AG20443 (cell line): ENCODE measurements around the gene CXCL6.

Source experiments
- DNase-seq: peaks from one replicate; pipeline ENCODE4 v3.0.0; 2012; ENCODE audit warnings: low spot score, mixed read lengths

Gene CXCL6

DNA sequence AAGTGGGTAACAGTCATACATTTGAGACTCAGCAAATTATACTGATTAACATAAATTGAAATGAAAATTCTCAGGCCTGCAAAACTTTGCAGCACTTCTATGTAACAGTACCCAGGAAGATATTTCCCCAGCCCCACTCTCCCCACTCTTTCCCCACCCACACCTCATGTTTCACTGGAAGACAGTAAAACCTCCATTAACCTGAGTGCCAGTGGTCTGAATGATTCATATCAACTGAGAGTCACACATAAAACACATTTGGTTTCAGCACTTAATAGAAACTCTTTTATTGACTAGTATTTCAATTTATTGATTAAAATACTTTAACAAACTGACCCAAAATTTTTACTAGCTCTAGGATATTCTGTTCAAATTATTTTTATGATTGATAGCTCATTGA is 6.9 kb downstream of the CXCL6 start:
- no peak for DNase-seq

DNA sequence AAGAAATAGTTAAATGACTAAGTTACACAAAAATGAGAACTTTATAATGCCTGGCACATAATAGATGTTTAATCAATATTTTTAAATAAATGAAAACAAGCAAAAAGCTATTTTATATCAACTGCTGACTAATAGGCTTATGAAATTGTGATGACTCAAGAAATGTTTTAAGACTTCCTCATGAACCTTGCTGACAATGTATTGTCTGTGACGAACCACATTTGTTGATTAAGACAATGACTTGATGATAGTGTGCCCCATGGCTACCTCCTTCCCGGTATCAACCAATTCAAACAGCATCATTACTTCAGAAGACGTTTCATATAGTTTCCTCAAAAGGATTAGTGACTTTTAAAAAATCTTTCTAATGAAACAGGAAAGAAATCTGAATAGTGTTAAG is 7.9 kb downstream of the CXCL6 start:
- peak; percentile 33 for DNase-seq

DNA sequence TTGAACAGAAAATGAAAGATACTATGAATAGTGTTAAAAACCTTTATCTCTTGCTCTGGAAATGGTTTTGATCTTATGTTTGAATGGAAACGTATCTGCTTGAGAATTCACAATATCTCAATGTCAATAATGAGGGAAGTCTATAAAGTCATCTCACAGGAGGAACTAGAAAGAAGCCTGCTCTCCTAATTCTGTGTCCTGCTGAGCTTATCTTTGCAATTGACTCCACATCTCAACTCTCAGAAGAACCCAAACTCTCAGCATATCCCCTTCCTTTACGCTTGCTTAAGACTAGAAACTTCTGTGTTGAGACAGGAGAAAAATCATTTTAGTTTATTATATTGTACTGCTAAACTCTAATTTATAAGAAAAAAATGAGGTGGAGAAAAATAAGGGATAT is 8.3 kb downstream of the CXCL6 start:
- no peak for DNase-seq

DNA sequence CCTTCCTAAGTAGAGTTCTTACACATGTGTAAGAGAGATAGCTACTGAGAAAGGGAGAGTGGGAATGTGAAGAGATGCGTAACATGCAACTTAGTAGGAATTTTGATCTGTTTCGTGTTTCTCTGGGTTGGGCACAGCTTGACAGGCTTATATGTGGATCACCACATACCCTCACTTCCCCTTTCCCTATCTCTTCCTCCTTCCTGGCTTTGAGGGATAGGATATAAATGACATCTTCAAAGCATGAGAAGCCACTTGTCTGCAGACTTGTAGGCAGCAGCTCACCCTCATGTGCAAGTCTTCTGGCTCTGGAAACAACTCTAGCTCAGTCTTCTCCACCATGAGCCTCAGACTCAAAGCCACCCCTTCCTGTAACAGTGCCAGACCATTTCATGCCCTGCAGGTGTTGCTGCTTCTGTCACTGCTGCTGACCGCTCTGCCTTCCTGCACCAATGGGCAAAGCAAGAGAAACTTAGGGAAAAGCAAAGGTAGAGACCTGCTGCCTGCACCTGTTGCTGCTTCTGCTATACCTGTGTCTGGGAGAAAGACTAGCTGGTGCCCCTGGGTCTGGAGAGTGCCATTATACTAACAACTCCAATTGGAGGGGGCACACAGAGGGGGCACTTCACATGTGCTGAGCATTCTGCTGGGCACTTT is 11.2 kb downstream of the CXCL6 start:
- DNase-seq = no peak

DNA sequence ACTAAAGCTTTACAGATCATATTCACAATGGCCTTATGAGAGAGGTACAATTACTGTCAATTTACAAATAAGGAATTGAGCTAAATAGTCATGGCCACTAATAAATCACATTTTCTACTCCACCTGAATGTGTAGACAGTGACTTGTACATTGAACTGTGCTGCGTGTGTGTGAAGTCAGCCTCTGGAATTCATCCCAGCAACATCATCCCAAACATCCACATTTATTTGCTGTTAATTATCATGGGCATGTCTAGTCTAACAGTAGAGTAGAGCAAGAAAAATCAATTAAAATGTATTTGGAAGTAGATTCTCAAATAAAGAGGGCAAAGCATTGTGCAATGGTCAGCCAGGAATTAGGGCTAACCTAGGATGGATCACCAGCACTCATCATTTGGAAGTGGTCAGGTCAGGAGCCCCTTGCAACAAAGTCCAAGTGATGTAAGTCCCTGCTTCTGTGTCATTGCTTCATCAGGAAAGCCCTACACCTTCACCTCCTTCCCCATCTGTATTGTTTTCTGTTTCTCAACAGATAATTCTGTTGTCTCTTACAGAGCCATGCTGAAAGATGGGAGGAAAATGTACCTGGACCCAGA is 11.8 kb downstream of the CXCL6 start:
- no peak for DNase-seq

DNA sequence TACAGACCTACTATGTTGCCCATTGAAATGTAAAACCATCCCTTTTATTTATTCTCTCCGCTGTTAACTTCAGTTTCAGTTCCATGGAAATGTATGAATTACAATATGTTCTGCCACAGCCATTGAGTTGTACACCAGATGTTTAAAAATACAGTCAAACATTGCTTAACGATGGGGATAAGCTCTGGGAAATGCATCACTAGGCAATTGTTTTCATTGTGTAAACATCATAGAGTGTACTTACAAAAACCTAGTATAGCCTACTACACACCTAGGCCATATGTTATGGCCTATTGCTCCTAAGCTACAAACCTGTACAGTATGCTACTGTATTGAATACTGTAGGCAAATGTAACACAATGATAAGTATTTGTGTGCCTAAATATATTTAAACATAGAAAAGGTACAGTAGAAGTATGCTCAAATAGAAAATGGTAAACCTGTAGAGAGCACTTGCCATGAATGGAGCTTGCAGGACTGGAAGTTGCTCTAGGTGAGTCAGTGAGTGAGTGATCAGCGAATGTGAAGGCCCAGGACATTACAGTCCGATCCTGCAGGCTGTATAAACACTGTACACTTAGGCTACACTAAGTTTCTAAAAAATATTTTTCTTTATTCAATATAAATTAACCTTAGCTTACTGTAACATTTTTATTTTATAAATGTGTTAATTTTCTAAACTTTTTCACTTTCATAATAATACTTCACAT is 13.9 kb downstream of the CXCL6 start:
- DNase-seq = no peak

DNA sequence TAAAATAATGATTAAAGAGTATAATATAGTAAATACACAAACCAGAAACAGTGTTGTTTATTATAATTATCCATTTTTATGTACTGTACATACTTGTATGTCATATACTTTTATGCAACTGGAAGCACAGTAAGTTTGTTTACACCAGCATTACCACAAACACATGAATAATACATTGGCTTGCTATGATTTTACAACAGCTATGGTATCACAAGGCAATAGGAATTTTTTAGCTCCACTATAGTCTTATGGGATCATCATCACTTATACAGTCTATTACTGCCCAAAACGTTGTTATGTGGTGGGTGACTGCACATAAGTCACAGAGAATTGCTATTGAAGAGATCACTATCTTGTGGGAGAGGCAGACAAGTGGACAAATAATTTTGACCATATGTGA is 14.8 kb downstream of the CXCL6 start:
- no peak for DNase-seq

DNA sequence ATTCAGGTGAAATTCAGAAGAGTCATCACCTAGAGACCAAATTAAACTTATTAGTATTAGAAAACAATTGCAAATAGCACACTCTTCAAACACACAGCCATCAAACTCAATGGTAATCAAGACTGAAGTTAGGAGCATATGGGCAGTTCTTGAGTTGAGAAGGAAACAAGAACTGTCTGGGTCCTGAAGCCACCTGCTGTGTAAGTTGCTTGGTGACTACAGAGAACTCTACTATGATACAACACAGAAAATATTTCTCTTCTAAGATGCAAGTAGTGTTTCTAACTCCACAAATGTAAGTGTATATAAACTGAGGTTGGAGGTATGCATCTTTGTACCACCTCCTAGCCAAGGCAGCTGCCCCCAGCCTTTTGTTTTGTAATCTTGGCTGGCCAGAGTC is 16.3 kb downstream of the CXCL6 start:
- no peak for DNase-seq

DNA sequence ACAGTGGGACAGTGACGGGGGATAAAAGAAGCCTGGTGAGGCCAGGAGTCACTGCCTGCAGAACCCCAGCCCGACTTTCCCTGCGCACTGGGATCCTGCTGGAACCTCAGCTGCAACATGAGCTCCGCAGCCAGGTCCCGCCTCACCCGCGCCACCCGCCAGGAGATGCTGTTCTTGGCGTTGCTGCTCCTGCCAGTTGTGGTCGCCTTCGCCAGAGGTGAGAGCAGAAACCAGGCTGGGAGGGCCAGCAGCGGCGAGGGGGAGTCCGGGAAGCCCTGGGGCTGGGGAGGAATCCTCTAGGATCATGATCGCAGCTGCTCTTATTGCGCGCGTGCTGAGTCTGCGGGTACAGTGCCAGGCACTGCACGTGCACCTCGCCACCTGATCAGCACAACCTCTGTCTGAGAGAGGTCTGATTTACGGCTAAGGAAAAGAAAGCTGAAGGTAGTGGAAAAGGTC is 16.8 kb downstream of the CXCL6 start, which contains the start of gene PF4V1:
Gene PF4V1 (plus strand): TSS at position 51 of the 459 bp plus-strand sequence. CDS start 67 bp downstream, at position 118.
- peak; percentile 64 for DNase-seq

DNA sequence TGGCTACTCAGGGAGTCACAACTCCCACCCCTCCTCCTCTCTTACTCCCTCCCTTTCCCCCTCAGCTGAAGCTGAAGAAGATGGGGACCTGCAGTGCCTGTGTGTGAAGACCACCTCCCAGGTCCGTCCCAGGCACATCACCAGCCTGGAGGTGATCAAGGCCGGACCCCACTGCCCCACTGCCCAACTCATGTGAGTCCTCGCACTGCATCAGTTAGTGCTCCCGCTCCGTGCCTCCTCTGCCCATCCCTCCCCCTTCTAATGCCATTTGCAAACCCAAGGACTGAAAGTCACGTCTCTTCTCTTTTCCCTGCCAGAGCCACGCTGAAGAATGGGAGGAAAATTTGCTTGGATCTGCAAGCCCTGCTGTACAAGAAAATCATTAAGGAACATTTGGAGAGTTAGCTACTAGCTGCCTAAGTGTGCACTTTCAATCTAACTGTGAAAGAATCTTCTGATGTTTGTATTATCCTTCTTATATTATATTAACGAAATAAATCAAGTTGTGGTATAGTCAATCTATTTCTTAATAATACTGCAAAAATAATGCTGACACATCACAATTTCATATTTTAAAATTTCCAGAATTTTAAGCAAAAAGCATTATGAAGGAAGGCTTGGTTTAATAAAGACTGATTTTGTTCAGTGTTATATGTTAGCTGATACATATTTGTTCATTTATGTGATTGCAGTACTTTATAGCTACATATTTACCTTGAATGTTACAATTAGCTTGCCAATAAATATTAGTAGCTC is 17.4 kb downstream of the CXCL6 start:
- DNase-seq = no peak

DNA sequence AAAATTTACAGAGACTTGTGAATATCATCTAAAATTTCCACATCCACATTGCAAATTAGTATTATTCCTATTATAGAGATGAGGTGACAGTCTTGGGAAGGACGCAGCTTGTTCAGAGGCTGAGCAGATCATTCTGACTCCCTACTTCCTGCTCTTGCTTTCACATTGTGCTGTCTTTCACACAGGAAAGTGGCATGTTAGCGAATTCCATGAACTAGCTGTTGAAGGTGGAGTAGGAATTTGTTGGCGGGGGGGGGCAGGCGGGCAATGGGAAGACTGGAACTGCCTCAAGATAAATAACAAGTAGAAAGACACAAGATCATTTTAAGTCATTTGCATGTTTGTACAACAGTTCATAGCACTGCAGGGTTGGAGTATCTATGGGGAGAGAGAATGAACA is 18.9 kb downstream of the CXCL6 start:
- DNase-seq = no peak

DNA sequence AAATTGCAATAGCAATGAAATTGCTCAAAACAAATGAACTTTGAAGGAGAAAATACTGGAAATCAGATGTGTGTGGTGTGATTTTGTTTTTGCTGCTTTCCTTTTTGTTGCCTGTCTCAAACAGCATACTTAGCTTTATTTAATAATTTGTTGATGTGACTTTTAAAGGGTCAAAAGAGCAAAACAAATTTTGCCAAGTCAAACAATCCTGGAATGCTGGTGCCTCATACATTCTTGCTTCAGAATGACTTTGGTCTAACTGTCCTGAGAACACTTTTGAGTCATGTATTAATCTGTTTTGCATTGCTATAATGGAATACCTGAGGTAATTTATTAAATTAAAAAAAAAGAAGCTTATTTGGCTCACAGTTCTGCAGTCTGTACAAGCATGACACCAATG is 20.0 kb downstream of the CXCL6 start:
- DNase-seq = peak; percentile 45

DNA sequence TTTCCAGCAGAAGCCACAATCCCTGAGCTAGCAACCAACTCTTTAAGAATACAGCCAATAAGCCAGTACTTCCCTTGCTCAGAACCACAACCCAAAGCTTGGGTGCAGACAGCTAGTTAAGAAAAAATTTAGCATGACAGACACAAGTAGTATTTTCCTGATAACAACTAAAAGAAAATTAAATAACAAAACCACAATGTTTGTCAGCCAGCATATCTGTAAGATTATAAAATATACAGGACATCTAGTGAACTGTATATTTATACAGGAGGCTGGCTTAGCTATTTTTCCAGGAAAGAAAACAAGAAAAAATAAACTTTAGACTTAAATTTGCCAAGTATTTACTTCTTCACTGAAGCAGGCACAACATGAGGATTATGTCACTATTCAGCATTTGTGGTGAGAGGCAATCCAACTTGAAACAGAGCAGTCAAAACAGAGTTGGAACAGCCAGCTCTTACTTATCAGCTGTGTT is 23.2 kb downstream of the CXCL6 start:
- DNase-seq = peak; percentile 45

DNA sequence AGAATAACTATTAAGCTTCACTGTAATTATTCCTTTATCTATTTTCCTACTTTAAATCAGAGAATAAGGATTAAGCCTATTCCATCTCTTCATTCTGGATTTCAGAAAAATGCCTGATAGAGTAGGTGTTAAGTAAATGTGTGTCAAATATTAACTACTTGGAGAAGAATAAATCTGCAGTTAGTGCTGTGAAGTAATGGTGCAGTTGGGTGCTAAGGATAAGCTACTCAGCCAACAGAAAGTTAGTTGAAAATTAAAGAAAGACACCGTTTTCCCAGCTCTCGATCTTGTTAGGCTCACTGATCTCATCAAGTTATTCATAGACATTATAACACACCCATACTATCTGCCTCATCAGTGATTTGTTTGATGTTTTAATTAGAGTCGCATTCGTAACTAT is 23.7 kb downstream of the CXCL6 start:
- DNase-seq = no peak

DNA sequence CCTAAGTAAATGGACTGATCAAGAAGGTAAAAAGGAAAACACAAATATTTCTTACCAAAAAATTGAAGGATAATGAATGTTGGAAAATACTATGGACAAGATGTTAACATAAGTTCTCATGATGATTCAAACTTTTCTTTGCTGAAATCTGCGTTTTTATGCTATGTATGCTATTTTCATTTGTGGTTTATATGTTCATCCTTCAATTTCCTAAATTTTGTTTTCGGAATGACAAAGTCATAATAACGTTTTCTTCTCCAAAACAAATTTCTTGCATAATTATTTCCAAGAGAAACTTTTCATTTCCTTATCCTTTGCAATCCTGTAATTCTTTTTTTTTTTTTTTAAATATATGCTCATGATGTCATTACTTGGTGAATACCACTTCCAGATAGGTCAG is 24.4 kb downstream of the CXCL6 start:
- DNase-seq = no peak

DNA sequence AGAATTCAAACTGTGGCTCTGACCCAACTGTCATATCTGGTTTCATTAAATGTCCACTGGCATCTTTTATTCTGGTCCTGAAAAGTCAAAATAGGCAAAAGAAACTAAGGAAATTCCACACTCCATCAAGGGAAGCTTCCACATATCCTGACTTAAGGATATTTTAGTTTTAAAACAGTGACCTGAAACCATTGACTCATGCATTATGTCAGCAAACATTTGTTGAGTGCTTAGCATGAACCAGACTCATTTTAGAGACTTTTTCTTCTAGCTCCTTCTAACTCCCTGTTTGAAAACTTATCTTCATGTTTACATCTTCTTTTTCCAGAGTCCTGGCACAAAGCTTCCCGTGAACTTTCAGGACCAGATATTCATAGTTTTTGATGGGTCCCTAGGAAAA is 25.8 kb downstream of the CXCL6 start:
- no peak for DNase-seq

DNA sequence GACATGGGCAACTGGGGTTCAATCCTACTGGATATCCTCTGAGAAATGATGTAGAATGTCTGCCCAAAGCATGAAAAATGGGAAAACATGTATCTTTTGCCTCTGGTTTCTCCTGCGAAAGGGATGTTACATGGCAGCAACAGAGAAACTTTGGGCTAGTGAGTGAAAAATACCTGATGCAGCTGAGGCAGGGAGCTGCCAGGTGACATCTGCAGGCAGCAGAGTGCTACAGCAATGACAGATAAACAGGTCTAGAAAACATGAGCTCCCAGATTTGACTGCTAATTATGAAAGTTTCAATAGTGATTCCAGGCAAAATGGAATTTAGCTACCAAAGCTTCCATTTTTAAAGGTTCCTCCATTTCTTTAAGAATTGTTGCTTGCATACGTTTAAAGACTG is 27.9 kb downstream of the CXCL6 start:
- DNase-seq = no peak

DNA sequence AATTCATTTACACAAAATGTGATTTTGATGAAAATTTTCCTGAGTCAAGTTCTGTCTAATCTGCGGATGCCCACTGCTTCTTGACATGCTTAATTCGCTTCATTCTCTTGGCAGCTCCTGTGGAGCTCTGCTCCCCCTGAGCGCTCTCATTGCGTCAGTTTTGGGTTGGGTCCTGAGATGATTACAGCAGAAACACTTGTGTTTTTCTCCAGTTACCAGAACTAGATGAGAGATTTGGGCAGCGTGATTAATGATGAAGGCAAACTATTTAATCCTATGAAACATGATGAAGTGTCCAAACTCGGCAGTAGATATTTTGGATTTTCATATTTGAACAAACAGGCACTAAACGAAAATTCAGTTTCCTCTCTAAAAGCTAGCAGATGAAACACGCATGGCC is 28.5 kb downstream of the CXCL6 start:
- DNase-seq = no peak

DNA sequence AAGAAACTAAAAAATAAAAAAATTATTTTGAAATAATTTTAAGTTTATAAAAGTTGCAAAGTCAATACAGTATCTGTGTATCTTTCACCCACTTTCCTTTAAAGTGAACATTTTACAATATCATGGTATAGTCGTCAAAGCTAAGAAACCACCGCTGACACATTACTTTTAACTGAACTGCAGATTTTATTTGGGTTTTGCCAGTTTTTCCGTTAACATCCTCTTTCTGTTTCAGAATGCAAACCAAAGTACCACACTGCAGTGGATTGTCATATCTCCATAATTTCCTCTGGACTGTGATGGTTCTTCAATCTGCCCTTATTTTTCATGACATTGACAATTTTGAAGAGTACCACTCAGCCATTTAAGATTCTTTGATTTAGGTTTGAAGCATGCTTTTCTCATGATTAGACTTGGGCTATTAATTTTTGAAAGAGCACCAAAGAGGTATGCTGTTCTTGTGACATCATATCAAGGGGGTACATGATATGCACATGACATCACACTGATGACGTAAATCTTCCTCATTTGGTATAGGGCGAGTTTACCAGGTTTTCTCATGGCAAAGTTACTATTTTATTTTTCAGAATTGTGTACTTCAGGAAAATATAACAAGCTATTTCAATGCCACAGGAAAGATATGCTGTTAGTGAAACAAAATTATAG is 29.1 kb downstream of the CXCL6 start:
- no peak for DNase-seq

DNA sequence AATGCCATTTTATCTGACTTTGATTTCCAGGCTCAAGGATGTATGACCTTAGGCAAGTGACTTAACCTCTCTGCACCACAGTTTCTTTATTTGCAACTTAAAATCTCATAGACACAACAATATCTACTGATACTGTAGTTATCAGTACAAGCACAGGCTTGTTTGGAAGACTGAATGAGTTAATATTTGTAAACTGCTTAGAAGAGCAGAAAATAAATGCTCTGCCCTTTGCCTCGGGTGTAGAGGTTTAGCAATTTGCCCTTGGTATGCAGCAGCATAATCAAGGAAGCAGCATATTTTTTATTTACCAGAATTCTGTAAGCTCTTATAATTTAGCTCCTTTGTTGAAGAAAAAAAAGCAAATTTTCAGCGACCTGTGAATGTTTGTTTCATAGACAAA is 29.8 kb downstream of the CXCL6 start:
- DNase-seq = no peak

DNA sequence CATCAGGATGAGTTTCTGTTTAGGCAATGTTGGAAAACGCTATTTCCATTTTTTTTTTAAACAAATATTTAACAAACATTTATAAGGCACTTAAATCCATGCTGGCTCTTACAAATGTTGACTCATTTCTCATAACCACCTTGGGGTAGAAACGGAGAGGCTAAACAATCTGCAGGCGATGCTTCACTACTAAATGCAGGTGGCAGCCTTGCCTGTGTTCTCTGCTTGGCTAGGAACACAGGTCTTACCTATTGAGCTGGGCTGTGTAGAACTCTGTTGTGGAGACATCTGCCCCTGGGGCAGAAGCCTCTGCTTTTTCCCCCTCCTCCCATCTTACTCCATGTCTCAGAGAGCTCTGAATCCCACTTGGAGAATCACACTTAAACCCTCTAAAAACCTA is 31.3 kb downstream of the CXCL6 start:
- no peak for DNase-seq
